ENCODE results near the gene LIPC.

Gene LIPC

DNA sequence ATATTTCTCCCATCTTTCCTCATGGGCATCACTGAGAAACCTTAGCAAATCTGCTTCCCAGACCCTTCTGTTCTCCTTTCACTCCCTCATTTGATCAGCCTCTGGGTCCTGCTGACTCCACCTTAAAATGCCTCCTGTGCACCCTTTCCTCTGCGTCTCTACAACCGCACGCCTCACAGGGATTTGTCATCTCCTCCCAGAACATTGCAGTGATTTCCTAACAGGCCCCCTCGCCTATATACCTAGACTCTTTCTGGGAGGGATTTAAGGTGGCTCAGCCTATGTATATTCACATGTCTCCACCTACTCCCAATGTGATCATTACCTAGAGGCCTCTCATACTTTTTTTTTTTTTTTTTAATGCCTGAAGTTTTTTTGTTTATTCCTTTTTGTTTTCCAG is 69.2 kb downstream of the LIPC start:
- DNase-seq: no peak

- no peak for DNase-seq
Observed at GRCh38 chr15:58501636-58502188, 69.9 kb downstream of the LIPC start.

GRCh38 chr15:58503139-58504027 is 71.6 kb downstream of the LIPC start:
- DNase-seq: no peak

GRCh38 chr15:58504674-58505234 is 73.0 kb downstream of the LIPC start:
- DNase-seq: no peak

- DNase-seq: no peak
Observed at GRCh38 chr15:58505581-58505980, 73.8 kb downstream of the LIPC start.

DNA sequence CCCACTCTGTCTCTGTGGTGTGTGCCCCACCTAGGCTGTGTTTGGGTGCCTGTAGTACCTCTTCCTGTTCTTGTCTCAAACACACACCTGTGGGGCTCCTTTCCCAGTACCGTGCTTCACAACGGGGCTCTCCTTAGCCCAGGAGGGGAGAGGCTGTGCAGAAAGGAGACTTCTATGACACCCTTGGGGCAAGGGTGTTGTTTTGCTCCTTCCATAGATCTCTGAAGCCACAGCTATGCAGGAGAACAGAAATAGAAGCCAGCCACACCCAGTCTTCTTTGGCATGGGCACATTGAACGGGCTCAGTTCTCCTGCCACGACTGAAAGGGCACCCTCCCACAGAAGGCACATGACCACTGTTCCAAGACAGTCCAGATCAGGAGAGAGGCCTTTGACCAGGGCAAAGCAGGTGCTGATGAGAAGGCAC is 74.3 kb downstream of the LIPC start:
- DNase-seq: no peak

DNA sequence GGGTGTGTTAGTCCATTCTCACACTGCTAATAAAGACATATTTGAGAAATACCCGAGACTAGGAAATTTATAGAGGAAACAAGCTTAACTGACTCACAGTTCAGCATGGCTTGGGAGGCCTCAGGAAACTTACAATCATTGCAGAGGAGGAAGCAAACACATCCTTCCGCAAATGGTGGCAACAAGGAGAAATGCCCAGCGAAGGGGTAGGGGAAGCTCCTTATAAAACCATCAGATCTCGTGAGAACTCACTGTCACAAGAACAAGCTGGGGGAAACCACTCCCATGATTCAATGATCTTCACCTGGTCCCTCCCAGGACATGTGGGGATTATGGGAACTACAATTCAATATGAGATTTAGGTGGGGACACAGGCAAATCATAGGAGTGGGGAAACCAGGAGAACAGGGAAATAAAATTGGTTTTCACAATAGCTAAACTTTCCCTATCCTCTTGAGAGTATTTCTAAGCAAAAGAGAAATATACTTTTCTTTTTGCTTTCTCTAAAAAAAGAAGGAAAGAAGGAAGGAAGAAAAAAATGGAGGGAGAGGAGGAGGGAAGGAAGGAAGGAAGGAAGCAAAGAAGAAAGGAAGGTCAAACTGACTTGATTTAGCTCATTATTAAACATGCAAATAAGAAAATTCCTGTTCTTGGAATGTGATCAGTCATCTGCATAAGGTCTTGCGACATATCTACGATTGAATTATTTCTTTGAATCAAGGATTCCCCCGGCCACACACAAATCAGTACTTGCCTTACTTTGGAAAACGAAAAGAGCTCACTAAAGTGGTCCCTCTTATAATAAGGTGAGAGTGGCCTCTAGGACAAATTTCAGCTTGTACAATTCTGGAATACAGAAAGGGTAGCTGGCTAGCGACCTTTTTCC is 75.2 kb downstream of the LIPC start:
- no peak for DNase-seq

GRCh38 chr15:58509556-58509955 is 77.8 kb downstream of the LIPC start:
- DNase-seq: no peak

DNA sequence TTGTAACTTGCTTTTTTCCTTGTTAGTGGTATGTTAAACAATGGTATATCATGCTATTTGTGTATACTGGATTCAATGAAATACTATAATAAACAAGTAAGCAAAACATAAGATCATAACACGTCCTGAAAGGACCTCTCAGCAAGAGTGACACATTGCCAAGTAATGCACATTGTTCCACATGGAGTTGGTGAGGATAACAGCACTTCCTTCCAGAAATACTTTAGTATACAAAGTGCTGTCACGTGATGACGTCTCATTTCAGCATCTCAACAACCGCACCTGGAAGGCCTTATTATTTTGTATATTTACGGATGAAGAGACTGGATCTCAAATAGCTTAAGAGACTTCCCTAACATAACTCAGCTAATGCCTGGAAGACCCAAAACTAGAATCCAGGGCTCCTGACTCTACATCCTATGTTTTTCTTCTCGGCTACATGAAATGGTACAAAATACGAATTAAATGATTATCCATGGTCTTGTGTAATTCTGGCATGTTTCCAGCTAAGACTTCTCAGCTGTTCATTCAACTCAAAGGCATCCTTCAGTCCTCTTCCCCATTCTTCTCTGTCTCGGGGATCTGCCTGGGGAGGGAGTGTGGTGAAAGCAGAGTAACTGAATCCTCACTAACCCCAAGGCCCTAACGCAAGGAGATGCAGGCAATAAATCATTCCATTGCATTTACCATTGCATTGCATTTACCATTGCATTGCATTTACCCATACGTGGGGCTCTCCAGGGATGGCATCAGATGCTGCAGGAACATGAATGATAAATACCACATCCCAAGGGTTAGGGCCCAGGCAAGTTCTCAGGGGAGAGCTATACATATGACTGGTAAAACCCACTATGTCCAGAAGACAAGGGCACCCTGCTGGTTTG is 79.2 kb downstream of the LIPC start:
- no peak for DNase-seq

GRCh38 chr15:58511599-58511987 is 79.8 kb downstream of the LIPC start:
- peak in 1 of 2 experiments; percentile 14 for DNase-seq

GRCh38 chr15:58512522-58512921 is 80.7 kb downstream of the LIPC start:
- DNase-seq: no peak

DNA sequence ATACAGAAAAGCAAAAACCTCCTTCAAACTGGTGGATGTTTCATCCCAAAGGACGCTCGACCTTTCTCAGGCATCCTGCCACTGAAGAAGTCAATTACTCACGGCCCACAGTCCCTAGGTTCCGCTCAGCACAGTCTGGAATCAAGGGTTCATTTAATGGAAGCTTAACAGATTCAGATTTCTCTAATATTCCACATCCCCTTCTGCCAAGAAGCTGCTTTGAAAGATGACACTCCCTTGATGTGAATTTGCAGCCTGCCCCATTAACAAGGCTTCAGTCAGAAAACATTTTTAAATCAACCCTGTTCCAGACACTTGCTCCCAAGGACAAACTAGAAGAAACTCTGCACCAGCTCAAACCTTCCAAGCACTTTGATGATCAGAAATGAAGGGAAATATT is 81.2 kb downstream of the LIPC start:
- DNase-seq: peak; percentile 55 to 80

DNA sequence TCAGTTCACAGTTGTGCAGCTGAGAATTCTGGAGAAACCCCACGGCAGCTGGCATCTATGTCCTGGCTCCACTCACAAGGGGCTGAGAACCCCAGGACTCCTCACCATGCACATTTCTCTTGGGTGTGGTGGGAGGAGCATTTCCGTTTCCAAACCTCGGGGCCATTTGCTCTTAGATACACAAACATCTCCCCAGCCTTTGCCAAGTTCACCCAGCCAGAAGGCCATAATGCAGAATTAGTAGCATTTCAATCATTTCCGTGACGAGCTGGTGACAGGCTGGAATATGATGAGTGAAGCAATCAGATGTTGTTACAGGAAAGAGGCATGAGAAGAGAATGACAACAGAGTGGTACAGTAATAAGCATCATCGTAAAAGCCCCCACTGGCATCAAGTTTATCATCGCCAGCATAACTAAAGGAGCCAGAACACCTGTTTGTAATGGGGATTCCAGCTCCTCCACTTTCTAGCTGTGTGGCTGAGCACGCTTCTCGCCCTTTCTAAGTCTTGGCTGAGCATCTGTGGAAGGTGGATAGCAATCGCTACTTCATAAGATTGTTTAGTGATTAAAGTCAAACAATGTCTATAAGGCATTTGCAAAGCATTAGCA is 82.0 kb downstream of the LIPC start:
- peak; percentile 55 to 77 for DNase-seq

GRCh38 chr15:58515807-58516206 is 84.0 kb downstream of the LIPC start:
- DNase-seq: no peak

GRCh38 chr15:58517252-58517681 is 85.5 kb downstream of the LIPC start:
- no peak for DNase-seq

DNA sequence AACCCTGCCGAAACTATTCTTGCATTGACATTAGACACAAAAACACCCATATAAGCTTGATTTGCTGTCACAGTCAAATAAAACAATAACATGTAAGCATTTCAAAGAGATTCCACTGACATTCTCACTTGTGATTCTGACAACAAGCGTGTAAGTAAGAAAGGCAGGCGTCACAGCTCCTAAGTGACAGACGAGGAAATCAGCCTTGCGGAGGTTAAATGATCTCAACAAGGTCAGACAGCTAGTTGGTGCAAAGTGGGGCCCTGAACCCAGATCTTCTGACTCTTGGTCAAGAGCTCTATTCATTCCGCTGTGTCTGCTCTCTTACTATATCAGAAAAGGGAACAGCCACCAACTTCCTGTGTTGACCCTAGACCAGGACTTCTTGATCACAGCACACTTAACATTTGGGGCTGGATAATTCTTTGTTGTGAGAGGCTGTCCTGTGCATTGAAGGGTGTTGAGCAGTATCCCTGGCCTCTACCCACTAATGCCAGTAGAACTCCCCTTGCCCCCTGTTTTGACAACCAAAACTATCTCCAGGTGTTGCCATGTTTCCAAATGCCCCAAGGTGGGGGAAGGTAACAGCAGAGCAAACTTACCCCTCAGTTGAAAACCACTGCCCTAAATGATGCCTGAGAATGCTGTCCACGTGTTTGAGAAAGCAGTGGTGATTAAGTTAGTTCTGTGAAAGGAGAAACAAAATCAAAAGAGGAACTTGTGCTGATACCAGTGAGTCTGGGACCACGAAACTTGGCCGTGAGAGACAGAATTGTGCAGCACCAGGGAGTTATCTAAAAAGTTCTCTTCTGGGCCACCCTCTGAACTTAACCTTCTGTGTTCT is 86.1 kb downstream of the LIPC start:
- no peak for DNase-seq

- DNase-seq: no peak
Observed at GRCh38 chr15:58518626-58519025, 86.8 kb downstream of the LIPC start.

DNA sequence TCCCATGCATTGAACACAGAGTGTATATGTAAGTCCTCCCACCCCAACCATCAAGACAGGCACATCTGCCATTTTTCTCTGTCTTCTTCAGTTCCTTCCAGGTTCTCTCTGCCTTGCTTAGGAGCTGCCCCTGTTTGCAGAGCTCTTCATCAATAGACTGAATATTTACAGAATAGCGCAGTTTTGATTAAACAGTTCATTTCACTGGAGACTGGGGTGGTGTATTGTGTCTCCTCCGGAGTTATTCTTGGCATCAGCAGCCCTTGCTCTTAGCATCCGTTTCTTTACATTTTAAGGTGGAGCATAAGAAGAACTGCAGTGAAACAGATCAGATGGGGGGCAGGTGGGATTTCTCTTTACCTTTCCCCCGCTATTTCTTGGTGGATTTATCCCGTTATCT is 87.7 kb downstream of the LIPC start:
- DNase-seq: peak; percentile 12 to 52

- DNase-seq: peak; percentile 96 to 97
Observed at GRCh38 chr15:58520464-58520863, 88.7 kb downstream of the LIPC start.

DNA sequence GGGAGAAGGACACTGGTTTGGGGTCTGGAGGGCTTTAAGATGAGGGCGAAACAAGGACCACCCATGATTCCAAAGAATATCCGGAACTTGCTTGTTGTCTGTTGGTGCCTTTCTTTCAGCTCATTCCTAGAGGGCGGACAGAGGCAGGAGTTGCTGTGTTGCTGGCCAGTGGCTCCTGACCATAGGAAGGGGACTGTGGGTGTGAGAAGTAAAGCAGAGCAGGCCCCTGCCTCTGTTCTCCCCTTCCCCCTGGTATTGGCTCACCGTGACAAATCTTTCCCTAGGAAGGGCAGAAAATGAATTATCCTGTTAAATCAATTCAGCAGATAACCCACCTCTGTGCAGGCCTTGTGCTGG is 89.1 kb downstream of the LIPC start:
- no peak for DNase-seq

All from NCI-H524 (cell line).